Measurements from ENCODE around the gene GTSF1L. TPM values are rescaled to one million over a fixed set of nuclear protein-coding genes. Genes with fewer than 3 reads are reported as not detected.

GTSF1L gene
- total RNA-seq, 1 donor from 2014 or later = not detected

DNA sequence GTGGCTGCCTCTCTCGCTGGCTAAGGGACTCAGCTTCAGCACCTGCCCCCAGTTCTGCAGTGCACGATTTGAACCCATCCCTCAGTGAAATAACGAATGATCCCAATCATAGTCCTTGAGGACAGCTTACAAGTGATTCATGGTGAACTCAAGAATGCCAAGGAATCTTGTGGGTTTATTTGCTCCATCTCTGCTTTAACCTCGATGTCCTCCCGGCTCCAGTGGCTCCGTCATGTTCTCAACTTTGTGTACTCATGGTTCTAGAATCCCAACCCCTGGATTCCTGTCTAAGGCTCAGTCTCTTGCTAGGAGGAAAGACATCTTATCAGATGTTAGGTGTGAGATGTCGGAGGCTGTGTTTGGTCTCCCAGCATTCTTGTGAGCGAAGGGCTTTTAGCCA lies 29.0 kb upstream of the GTSF1L start:
- Histone ChIP-seq H3K9me3 (replicated peaks) (no peaks in the 10 kb centered on the region), H3K4me3 (no peak overlapping the region), H3K36me3 (no peaks in the 10 kb centered on the region), H3K27me3 (ENCODE audit: low read depth) (peaks cover 4% of the 10 kb centered on the region), H3K4me1 (no peaks in the 10 kb centered on the region), H3K27ac (replicated peaks) (no peak overlapping the region)
- TF ChIP-seq, protein P1, sequence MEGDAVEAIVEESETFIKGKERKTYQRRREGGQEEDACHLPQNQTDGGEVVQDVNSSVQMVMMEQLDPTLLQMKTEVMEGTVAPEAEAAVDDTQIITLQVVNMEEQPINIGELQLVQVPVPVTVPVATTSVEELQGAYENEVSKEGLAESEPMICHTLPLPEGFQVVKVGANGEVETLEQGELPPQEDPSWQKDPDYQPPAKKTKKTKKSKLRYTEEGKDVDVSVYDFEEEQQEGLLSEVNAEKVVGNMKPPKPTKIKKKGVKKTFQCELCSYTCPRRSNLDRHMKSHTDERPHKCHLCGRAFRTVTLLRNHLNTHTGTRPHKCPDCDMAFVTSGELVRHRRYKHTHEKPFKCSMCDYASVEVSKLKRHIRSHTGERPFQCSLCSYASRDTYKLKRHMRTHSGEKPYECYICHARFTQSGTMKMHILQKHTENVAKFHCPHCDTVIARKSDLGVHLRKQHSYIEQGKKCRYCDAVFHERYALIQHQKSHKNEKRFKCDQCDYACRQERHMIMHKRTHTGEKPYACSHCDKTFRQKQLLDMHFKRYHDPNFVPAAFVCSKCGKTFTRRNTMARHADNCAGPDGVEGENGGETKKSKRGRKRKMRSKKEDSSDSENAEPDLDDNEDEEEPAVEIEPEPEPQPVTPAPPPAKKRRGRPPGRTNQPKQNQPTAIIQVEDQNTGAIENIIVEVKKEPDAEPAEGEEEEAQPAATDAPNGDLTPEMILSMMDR (IDR thresholded peaks at IDR 0.05; ENCODE audit: borderline replicate concordance) = no peak
- intact Hi-C loops (cut with micrococcal nuclease) = no loop called here
- no peak for DNase-seq

DNA sequence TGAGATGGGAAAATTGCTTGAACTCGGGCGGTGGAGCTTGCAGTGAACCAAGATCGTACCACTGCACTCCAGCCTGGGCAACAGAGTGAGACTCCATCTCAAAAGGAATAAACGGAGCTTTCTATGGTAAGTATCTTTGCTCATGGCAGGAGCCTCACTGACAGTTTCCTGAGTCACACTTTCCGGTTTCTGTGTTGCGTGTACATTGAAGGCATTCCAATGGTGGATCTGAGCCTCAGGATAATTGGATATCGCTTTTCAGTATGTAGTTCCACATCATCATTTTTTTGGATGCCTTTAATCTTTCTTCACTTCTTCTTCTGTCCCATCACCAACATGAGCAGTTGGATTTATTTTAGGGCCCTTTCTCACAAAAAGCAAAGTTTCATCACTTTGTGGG lies 28.6 kb upstream of the GTSF1L start:
- TF ChIP-seq, protein P1 (IDR thresholded peaks at IDR 0.05; ENCODE audit: borderline replicate concordance) = no peak
- peaks cover 4% of the 10 kb centered on the region for H3K27me3 ChIP-seq (ENCODE audit: low read depth)
- H3K9me3 ChIP-seq (replicated peaks) = no peaks in the 10 kb centered on the region
- no peak overlapping the region for H3K4me3 ChIP-seq
- intact Hi-C loops (cut with micrococcal nuclease) = no loop called here
- H3K4me1 ChIP-seq = no peaks in the 10 kb centered on the region
- no peak overlapping the region for H3K27ac ChIP-seq (replicated peaks)
- no peaks in the 10 kb centered on the region for H3K36me3 ChIP-seq
- DNase-seq = no peak

DNA sequence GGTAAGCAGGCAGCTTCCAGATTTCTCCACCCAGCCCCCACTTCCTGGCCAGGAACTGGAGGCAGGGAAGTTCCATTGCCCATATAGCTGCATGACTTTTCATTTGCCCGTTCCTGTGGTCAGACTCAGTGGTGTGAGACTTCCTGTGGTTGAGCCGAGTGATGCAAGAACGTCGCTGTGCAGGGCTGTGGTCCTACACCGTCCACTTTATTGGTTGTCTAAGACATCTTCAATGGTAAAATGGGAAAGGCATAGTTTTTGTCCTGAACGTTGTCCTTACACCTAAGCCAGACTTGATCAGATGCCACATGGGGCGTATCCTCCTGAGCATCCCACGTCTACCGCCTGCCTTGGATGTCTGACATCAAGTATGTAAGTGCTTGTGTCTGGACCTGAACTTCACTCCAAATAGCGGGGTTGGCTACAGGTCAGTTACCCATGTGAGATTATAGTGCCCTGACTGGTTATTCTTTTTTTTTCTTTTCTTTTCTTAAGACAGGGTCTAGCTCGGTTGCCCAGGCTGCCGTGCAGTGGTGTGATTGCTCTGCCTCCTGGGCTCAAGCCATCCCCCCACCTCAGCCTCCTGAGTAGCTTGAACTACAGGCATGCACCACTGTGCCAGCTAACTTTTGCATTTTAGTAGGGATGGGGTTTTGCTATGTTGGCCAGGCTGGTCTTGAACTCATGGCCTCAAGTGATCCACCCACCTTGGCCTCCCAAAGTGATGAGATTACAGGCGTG lies 25.9 kb upstream of the GTSF1L start:
- DNase-seq = no peak
- no peaks in the 10 kb centered on the region for H3K9me3 ChIP-seq (replicated peaks)
- no peak overlapping the region for H3K27ac ChIP-seq (replicated peaks)
- peaks cover 27% of the 10 kb centered on the region for H3K27me3 ChIP-seq (ENCODE audit: low read depth)
- intact Hi-C loops (cut with micrococcal nuclease) = loop anchor here (5.0 kb wide), 1 partner anchor 330 kb away; no protein-coding TSS in a partner anchor
- no peaks in the 10 kb centered on the region for H3K36me3 ChIP-seq
- TF ChIP-seq, protein P1 (IDR thresholded peaks at IDR 0.05; ENCODE audit: borderline replicate concordance) = no peak
- H3K4me1 ChIP-seq = peaks cover 5% of the 10 kb centered on the region
- H3K4me3 ChIP-seq = no peak overlapping the region

DNA sequence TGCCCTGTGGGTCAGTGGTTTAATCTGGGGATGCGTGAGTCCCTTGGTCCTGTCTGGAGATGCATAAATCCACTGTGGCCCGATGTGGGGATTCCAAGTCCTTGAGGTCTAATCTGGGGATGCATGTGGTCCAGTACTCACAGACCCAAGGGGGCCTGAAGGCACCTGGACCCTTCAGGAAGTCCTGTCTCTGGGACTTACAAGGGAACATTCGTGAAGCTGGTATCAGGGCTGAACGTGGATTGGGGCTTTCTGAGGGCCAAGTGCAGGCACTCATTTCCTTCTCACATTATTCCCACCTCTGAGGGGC lies 25.2 kb upstream of the GTSF1L start:
- Histone ChIP-seq H3K4me3 (no peak overlapping the region), H3K27me3 (ENCODE audit: low read depth) (peaks cover 34% of the 10 kb centered on the region), H3K9me3 (replicated peaks) (no peaks in the 10 kb centered on the region), H3K27ac (replicated peaks) (no peak overlapping the region), H3K4me1 (peaks cover 5% of the 10 kb centered on the region), H3K36me3 (no peaks in the 10 kb centered on the region)
- TF ChIP-seq, protein P1 (IDR thresholded peaks at IDR 0.05; ENCODE audit: borderline replicate concordance) = no peak
- intact Hi-C loops (cut with micrococcal nuclease) = loop anchor here (5.0 kb wide), 1 partner anchor 330 kb away; no protein-coding TSS in a partner anchor
- no peak for DNase-seq

DNA sequence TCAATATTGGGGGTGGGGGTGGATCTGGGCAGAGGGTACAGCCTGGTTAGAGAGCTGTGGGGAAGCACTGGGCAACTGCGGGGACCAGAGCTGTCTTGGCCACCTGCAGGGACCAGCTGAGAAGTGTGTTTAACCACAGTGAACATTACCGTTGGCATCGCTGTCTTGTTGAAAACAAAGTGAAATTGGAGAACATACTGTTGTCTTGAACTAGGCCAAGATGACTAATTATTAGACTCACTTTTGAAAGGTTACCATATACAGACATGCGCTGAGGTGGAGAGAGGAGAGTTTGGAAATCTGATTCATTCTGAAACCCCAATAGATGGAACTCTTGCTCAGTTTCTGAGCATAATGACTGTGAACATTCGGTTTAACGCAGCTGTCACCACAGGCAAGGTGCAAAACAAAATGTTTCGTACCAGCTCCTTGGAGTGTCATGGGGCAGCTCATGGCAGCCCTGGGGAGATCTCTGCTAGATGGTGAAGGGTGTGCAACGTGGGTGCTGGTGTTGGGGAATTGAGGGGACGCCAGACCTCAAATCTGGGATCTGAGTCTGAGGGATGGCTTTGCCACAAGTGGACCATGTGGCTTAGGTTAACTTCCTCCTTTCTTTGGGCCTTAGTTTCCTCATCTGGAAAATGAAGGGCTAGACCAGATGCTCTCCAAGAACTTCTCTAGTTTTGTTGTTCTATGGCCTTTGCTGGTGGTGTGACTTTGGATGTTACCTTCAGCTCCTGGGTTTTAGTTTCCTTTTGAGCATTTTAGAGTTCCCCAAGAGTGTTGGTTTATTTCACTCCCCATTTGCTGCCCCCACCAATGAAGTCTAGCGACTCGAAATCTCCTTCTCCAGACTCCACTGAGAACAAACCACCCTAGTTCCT lies 24.6 kb upstream of the GTSF1L start:
- intact Hi-C loops (cut with micrococcal nuclease) = loop anchor here (5.0 kb wide), 1 partner anchor 331 kb away; no protein-coding TSS in a partner anchor
- no peak overlapping the region for H3K27ac ChIP-seq (replicated peaks)
- no peak for DNase-seq
- no peak overlapping the region for H3K4me3 ChIP-seq
- TF ChIP-seq, protein P1 (IDR thresholded peaks at IDR 0.05; ENCODE audit: borderline replicate concordance) = no peak
- H3K9me3 ChIP-seq (replicated peaks) = no peaks in the 10 kb centered on the region
- peaks cover 40% of the 10 kb centered on the region for H3K27me3 ChIP-seq (ENCODE audit: low read depth)
- no peaks in the 10 kb centered on the region for H3K36me3 ChIP-seq
- peaks cover 5% of the 10 kb centered on the region for H3K4me1 ChIP-seq
